ENCODE data around the gene ULK4.

GRCh38 chr3:41915353-41915752 is 46.5 kb downstream of the ULK4 start:
- TF ChIP-seq, protein P1, sequence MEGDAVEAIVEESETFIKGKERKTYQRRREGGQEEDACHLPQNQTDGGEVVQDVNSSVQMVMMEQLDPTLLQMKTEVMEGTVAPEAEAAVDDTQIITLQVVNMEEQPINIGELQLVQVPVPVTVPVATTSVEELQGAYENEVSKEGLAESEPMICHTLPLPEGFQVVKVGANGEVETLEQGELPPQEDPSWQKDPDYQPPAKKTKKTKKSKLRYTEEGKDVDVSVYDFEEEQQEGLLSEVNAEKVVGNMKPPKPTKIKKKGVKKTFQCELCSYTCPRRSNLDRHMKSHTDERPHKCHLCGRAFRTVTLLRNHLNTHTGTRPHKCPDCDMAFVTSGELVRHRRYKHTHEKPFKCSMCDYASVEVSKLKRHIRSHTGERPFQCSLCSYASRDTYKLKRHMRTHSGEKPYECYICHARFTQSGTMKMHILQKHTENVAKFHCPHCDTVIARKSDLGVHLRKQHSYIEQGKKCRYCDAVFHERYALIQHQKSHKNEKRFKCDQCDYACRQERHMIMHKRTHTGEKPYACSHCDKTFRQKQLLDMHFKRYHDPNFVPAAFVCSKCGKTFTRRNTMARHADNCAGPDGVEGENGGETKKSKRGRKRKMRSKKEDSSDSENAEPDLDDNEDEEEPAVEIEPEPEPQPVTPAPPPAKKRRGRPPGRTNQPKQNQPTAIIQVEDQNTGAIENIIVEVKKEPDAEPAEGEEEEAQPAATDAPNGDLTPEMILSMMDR (IDR thresholded peaks at IDR 0.05; ENCODE audit: poor library complexity, severe bottlenecking): no peak
- TF ChIP-seq SMC3 (conservative IDR thresholded peaks at IDR 0.05; ENCODE audit: poor library complexity) (no peak), POLR2AphosphoS5 (IDR thresholded peaks at IDR 0.05) (peak; percentile 75), EZH2 (IDR thresholded peaks at IDR 0.05; ENCODE audit: borderline replicate concordance, insufficient read depth, low read length, poor library complexity, severe bottlenecking) (no peak), RAD21 (conservative IDR thresholded peaks at IDR 0.05) (no peak), EP300 (conservative IDR thresholded peaks at IDR 0.05; ENCODE audit: poor library complexity, severe bottlenecking) (peak; percentile 92)
- TF ChIP-seq, protein P2, sequence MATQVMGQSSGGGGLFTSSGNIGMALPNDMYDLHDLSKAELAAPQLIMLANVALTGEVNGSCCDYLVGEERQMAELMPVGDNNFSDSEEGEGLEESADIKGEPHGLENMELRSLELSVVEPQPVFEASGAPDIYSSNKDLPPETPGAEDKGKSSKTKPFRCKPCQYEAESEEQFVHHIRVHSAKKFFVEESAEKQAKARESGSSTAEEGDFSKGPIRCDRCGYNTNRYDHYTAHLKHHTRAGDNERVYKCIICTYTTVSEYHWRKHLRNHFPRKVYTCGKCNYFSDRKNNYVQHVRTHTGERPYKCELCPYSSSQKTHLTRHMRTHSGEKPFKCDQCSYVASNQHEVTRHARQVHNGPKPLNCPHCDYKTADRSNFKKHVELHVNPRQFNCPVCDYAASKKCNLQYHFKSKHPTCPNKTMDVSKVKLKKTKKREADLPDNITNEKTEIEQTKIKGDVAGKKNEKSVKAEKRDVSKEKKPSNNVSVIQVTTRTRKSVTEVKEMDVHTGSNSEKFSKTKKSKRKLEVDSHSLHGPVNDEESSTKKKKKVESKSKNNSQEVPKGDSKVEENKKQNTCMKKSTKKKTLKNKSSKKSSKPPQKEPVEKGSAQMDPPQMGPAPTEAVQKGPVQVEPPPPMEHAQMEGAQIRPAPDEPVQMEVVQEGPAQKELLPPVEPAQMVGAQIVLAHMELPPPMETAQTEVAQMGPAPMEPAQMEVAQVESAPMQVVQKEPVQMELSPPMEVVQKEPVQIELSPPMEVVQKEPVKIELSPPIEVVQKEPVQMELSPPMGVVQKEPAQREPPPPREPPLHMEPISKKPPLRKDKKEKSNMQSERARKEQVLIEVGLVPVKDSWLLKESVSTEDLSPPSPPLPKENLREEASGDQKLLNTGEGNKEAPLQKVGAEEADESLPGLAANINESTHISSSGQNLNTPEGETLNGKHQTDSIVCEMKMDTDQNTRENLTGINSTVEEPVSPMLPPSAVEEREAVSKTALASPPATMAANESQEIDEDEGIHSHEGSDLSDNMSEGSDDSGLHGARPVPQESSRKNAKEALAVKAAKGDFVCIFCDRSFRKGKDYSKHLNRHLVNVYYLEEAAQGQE (IDR thresholded peaks at IDR 0.05; ENCODE audit: borderline replicate concordance): no peak

All from neural cell (in vitro differentiated cells).